ENCODE data around the gene KCNH3.
A peak's percentile ranks its signal among the peaks of the same experiment; 100 is the strongest.

KCNH3 gene

DNA sequence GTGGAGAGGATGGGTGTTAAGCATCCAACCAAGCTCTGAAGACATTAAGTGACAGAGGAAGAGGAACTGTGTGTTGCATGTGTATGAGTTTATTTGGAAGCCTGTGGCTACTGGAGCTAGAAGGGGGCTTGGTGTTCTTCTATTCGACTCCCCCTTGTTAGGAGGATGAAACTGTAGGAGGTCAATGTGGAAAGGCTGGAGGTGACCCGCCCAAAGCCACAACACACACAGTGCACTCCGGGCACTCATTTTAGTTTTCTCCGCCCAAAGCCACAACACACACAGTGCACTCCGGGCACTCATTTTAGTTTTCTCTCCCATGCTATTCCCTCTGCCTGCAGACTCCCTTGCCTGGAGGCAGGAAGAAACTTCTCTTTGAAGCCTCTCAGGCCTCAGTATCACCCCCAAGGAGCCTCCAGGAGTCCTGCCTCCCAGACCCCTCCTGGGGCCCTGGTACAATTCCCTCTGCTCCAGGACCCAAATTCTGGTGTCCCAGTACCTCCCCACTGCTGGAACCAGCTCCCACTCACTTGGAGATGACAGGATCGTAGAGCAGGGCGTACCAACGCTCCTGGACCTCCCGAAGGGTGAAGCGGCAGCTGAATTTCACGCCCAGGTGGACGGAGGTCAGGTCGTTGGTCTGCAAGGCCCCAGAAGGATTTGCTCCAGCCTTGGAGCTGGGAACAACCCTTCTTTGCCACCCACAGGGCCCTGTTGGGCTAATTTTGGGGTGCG lies 25.3 kb downstream of the KCNH3 start:
- no peak for DNase-seq

DNA sequence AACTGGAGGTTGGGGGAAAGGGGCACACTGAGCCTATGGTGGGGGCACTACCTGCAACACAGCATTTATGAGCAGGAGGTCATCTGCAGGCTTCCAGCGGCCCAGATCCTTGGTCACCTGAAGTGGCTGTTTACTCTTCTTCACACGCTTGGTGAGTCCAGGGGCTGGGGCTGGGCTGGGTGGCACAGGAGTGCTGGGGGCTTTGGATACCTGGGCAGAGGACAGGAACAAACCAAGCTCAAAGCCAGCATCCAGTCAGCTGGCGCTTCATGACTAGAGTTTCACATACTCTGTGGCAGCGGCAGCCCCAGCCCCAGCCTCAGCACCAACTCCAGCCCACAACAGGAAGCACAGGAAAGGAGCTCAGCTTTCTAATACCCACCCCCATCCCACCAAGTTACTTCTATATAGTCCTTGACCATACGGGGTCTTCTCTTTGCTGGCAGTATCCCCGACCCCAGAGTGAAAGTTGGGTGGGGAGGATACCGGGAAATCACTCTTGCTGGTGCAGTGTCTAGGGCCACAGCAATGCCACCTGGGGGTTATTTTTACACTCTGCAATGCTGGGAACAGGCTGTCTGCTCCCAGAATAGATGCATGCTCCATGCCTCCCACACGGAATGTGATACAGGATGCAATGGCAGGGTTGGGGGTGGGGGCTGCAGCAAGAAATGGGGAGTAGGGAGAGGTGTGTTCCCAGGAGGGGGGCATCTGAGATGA lies 26.0 kb downstream of the KCNH3 start:
- DNase-seq = no peak

DNA sequence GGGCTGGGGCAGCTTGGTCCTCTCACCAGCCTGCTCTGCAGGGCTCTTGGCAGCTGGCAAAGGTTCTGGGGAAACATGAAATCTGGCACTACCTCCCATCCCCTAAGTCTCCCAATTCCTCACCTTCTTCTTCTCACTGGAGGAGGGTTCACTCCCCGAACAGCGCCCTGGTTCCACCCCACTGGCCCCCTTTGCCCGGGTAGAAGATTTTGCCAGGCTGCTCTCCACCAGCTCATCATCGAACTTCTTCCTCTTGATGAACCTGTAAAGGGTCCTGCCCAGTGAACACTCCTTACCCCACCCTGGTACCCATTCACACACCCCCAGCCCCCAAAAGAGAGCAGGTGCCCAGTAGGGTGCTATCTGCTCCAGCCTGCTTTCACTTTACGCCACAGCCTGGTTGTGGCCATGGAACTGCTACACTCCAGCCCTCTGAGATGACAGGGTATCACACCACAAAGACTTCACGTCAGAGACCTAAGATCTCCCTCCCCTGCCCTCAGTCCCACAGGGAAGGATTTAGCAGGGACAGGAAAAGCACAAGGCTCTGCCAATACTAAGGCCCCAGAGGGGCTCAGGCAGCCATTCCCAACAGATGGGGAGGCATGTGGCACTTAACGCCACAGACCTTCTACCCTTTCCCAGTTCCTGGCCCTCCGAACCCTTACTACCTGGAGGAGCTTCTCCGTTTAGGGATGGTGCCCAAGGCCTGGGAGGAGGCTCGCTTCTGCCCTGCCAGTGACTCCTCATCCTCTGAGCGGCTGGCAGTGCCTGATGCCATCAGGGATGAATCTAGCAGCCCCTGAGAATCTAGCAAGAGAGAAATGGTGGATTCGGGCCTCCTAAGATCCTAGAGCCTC lies 26.8 kb downstream of the KCNH3 start:
- DNase-seq = no peak

DNA sequence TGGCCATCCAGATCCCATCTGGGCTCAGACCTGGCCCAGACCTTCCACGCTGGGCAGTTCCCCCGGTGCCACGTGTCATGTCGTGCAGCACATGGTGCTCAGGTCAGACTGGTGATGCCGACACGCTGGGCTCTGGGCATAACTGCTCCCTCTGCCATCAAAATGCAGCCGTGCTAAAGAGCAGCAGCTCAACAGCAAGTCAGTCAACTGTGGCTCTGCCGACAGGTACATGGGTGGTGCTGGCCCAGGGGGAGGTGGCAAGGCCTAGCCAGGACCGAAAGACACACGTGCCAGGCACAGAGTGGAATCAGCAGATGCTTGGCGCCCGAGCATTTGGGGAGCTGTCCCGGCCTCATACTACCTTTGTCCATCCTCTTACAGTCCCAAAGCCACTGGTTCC lies 27.5 kb downstream of the KCNH3 start:
- DNase-seq = no peak

DNA sequence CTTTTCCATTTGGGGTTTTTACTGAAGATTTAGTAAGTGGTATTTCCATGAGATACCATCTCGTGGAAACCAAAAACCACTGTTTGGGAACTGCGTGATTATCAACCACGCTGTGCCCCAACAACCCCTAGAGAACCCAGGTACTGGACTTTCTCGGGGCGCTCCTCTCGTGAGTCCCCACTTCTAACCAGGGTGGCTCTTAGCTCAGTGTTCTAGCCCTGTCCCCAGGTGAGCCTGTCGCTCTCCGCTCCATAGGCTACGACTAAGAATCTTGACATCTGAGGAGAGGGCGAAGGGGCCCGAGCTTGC lies 28.4 kb downstream of the KCNH3 start:
- DNase-seq = no peak

GRCh38 chr12:49567611-49568441 lies 29.0 kb downstream of the KCNH3 start, which contains the start of gene MCRS1:
TSS of gene MCRS1 (minus strand) at chr12:49568142. CDS start at chr12:49566731, 1,411 bp downstream.
- DNase-seq = peak; percentile 92 to 96 (median 96)

DNA sequence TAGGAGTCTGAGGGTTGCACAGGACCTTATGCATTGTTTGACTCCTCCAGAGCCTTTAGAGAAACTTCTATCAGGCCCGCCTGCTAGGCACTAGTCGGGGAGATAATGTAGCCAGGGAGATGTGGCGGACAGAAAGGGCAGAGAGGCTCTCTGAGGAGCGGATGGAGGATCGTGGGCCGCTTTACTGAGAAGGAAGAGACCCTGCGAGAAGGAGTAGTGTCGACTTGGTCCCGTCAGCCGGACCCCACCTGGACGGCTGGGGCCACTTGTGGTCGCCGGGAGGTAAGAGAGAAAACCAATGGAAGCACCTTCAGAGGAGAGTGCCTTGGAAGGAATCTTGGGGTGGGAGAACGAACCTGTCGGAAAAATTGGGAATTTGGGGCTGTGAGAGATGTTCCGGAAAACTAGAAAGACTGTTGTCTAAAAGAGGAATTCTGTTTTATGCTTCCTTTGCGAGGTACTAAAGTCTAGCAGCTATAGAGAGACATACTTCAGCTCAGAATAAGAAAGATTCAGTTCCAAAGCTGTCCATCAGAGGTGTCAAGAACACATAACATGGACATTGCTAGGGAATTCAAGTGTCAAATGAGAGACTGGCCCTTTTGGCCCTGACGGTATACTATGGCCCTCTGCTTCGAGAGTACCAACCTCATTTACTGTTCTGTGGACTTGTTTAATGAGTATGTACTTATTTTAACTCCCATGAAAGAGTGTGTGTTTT lies 29.8 kb downstream of the KCNH3 start:
- peak in 3 of 4 experiments; percentile 16 to 43 (median 29) for DNase-seq

GRCh38 chr12:49577589-49578315 lies 38.9 kb downstream of the KCNH3 start:
- DNase-seq = no peak

GRCh38 chr12:49578471-49579112 lies 39.8 kb downstream of the KCNH3 start:
- DNase-seq = no peak

DNA sequence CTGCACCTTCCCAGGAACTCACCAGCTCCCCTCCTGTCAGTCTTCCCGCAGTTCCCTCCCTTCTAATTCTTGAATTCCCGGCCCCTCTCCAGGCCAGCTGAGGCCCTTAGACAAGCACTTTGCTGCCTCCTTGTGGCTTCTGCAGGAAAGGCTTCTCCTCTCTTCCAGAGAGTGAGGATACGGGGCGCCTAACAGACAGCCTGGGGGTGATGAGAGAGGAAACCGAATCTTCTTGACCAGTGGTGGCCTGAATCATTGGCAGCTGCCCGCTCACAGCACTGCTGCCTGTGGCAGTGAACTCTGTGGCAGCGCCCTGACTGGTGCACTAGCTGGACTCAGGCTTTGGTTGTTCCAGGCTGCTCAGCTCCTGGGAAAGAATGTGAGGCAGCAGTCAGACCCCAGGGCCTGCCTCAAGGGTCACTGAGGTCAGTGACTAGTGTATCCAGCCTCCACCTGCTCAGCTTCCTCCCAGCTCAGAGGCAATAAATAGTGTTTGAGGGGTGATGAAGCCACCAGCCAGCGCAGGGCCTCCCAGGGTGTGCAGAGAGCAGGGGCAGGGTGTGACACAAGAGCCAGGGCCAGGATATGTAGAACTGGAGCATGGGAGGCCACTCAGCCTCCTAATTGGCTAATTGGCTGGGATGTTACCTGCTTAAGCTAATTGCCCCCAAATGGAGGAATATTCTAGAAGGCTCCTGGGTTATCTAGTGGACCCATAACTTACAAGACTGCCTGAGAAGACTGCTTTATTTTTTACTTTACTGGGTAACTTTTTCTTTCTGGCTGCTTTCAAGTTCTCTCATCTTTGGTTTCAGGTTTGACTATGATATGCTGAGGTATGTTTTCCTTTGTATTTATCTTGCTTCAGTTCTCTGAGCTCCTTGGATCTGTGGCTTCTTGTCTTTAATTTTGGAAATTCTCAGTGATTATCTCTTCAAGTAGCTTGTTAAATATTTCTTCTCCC lies 42.0 kb downstream of the KCNH3 start:
- peak; percentile 74 to 83 (median 77) for DNase-seq

DNA sequence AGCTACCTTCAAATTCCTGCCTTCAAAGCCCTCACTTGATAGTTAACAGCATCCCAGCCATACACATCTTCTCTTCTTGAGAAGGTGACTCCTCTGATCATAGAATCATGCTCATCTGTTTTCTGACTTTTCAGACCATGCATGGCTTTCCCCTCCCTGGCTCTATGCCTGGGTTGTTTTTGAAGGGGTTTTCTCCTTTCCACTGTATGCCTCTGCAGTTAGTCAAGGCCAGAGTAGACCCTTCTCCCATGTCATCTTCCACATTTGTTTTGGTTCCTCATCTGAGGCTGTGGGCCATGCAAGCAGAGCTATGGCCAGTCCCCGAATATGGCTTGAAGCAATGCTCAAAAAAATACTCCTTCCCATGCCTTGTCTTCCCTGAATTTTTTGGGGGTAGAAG lies 43.4 kb downstream of the KCNH3 start:
- no peak for DNase-seq

GRCh38 chr12:49582850-49583249 lies 44.0 kb downstream of the KCNH3 start:
- DNase-seq = no peak

DNA sequence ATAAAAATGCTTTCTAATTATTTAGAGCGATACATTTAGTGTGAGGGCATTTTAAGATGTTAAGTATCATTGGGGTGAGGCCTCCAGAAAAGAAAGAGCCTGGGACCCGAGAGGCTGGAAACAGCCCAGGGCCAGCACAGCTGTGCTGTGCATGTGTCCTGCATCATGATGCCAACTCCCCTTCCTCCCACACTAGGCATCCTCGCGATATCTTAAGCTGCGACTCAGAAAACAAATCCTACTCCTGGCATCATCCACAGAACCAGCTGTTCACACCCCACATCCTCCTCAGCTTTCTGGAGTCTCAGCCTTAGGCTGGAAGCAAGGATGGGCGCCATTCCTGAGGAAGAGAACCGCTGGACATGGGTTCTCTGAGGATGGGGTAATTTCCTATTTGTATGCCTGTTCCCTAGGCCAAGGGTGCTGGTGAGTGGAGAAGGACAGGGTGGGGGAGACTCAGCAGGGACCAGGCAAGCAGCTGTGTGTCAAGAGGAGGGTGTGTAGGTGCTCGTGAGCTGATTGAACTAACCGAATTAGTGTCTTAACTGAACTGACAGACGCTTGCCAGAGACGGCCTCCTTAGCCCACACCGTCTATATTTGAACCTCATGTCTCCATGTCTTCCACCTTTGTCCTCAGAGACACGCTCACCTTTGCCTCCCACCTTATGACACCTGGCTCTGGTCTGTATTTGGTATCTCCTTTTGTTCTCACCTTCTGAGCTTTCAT lies 44.7 kb downstream of the KCNH3 start:
- DNase-seq = no peak

DNA sequence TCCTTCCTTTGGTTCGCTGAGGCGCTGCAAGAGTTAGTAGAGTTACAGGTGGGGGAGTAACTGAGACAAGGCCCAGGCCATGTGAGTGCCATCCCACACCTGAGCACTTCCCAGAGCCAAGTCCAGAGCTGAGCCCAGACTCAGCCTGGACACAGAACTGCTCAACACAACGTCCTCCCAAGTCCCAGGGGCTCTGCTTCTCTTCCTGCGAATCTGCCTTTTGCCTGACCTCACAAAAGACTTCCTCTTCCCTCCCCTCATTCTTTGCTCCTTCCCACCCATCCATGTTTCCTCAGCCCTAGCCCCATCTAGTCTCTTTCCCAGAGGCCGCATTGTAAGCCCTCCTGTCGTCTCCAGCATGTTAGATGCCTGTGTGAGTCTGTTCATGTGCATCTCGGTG lies 45.8 kb downstream of the KCNH3 start:
- DNase-seq = no peak

DNA sequence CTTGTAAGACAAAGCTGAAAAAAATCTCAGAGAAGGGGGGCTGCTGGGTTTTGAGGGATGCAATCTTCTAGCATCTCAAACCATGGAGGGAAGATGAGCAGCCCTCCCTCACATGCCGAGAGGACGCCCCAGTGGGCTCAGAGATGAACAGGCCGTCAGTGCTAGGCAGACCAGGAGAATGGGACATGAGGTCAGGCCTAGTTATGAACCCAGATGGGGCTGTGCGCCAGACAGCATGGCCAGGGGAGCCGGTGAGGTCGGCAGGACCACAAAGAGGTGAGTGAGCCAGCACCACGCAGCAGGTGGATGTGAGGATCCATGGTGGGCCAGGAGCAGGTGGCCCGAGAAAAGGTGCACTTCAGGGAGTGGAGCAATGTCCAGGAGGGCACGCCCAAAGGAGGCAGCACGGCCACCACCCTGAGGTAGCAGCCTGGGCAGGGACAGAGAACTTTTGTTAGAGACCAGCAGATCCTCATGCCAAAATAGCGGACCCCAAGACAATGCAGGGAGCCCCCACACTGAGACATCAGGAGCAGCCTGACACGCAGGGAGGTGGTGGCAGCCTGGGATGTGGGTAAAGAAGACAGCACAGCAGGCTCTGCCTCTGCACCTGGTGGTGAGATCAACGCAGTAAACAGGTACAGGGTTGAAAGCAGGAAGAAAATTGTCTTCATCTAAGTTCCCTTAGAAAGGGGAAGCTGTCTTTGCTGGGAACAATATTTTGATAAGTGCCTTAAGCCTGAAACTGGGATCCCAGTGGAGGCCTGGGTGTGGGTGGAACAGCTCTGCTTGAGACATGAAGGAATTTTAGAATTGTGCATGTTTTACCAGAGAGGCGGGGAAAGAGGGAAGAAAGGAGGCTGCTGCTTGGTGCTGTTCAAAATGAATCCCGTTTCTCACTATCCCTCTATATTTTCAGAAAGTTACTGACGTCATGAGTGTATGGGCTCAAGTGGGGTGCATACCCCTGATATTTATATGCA lies 46.9 kb downstream of the KCNH3 start:
- peak in 2 of 4 experiments; percentile 8 to 18 for DNase-seq

- DNase-seq = no peak
Measured at GRCh38 chr12:49587174-49587908, 48.5 kb downstream of the KCNH3 start.

Data from suppressor macrophage (primary cell).